Activated CD8-positive, alpha-beta T cell treated with anti-CD3 and anti-CD28 coated beads for 36 hours (primary cell): ENCODE data around the gene FAM72B. TPM values are rescaled to one million over a fixed set of nuclear protein-coding genes. Genes with fewer than 3 reads are reported as not detected.
"Not testable (repeated sequence)": the region's sequence is repeated elsewhere in the genome, so short reads cannot be mapped to it uniquely, and the experiment has no call there.

Experiments
- ATAC-seq: fragments of 200-7000 bp; cut with Tn5 transposase; one replicate; pipeline ENCODE4 v1.10.0; 2021; ENCODE audit warnings: mild to moderate bottlenecking, moderate library complexity
- CTCF ChIA-PET: fragments of 350-600 bp; sonication (Branson Sonifier 250); formaldehyde crosslinking; loops from one replicate; lab custom pipeline; 2021; ENCODE audit warnings: antibody characterized with exemption; lab: Charles Lee
- POLR2A ChIA-PET: fragments of 350-600 bp; sonication (Branson Sonifier 250); formaldehyde crosslinking; loops from one replicate; lab custom pipeline; 2021; ENCODE audit warnings: antibody characterized with exemption; lab: Charles Lee
- DNase-seq: peaks from one replicate; pipeline ENCODE4 v3.0.0-alpha.2; 2020
- H3K27ac Mint-ChIP-seq: one replicate; pipeline ENCODE4 v1.8.0; 2021; ENCODE audit warnings: mild to moderate bottlenecking, mixed read lengths
- H3K27me3 Mint-ChIP-seq: one replicate; pipeline ENCODE4 v1.8.0; 2021; ENCODE audit warnings: mixed read lengths
- H3K36me3 Mint-ChIP-seq: one replicate; pipeline ENCODE4 v1.8.0; 2021; ENCODE audit warnings: low read depth, mixed read lengths
- H3K4me1 Mint-ChIP-seq: one replicate; pipeline ENCODE4 v1.8.0; 2021; ENCODE audit warnings: low read depth, mixed read lengths
- H3K4me3 Mint-ChIP-seq: one replicate; pipeline ENCODE4 v1.8.0; 2021; ENCODE audit warnings: mild to moderate bottlenecking, moderate library complexity, mixed read lengths
- H3K9me3 Mint-ChIP-seq: one replicate; pipeline ENCODE4 v1.8.0; 2021; ENCODE audit warnings: mixed read lengths
- intact Hi-C: fragments of 100-400 bp; cut with micrococcal nuclease; formaldehyde crosslinking; loops from one replicate; pipeline ENCODE4 v1.10.0; 2022
- total RNA-seq, 2 experiments: library from RNA; stranded (reverse); gene quantifications; one replicate each; pipeline ENCODE4 v1.2.3, GENCODE V29; 2021

FAM72B gene
- total RNA-seq, 2 experiments from 2014 or later: 28.6 to 32.1 TPM

- intact Hi-C loops, H3K4me1 Mint-ChIP-seq, DNase-seq, H3K27me3 Mint-ChIP-seq, H3K27ac Mint-ChIP-seq, CTCF ChIA-PET, H3K36me3 Mint-ChIP-seq, POLR2A ChIA-PET, H3K4me3 Mint-ChIP-seq, H3K9me3 Mint-ChIP-seq, ATAC-seq: not testable (repeated sequence)
Measured at GRCh38 chr1:121131494-121131893, 52.6 kb downstream of the FAM72B start.

GRCh38 chr1:121118480-121118824 is 65.7 kb downstream of the FAM72B start:
- H3K27ac Mint-ChIP-seq, H3K4me1 Mint-ChIP-seq, POLR2A ChIA-PET, H3K27me3 Mint-ChIP-seq, H3K9me3 Mint-ChIP-seq, DNase-seq, H3K36me3 Mint-ChIP-seq, CTCF ChIA-PET, intact Hi-C loops: not testable (repeated sequence)
- ATAC-seq: peak; percentile 48
- H3K4me3 Mint-ChIP-seq: peak overlapping the region; percentile 51

Other genes starting within 250 kb of the FAM72B start
- 10 to 100 TPM; 15.3 to 17.9 TPM for gene SRGAP2C, start 635 bp upstream of the FAM72B start, total RNA-seq